ENCODE data around the gene ASIC3.
A peak's percentile ranks its signal among the peaks of the same experiment; 100 is the strongest.

ASIC3 gene

GRCh38 chr7:151070574-151070960 is 22.2 kb downstream of the ASIC3 start:
- DNase-seq (ENCODE audit: low read depth in 2 of 2) = no peak

GRCh38 chr7:151071032-151071866 is 22.9 kb downstream of the ASIC3 start:
- no peak for DNase-seq (ENCODE audit: low read depth in 2 of 2)

GRCh38 chr7:151073990-151074389 is 25.7 kb downstream of the ASIC3 start:
- DNase-seq (ENCODE audit: low read depth in 2 of 2) = no peak

GRCh38 chr7:151074817-151075661 is 26.7 kb downstream of the ASIC3 start:
- no peak for DNase-seq (ENCODE audit: low read depth in 2 of 2)

- DNase-seq (ENCODE audit: low read depth in 2 of 2) = no peak
These were observed 27.3 kb downstream of the ASIC3 start for GRCh38 chr7:151075662-151075971.

- DNase-seq (ENCODE audit: low read depth in 2 of 2) = no peak
These were observed 27.7 kb downstream of the ASIC3 start for GRCh38 chr7:151075978-151076426.

GRCh38 chr7:151076863-151077704 is 28.8 kb downstream of the ASIC3 start:
- DNase-seq (ENCODE audit: low read depth in 2 of 2) = no peak

- no peak for DNase-seq (ENCODE audit: low read depth in 2 of 2)
These were observed 29.4 kb downstream of the ASIC3 start for GRCh38 chr7:151077705-151078232.

- DNase-seq (ENCODE audit: low read depth in 2 of 2) = no peak
These were observed 30.1 kb downstream of the ASIC3 start for GRCh38 chr7:151078233-151079040.

GRCh38 chr7:151079199-151079910 is 31.0 kb downstream of the ASIC3 start:
- no peak for DNase-seq (ENCODE audit: low read depth in 2 of 2)

- DNase-seq (ENCODE audit: low read depth in 2 of 2) = no peak
These were observed 31.8 kb downstream of the ASIC3 start for GRCh38 chr7:151080067-151080521.

GRCh38 chr7:151080522-151081169 is 32.3 kb downstream of the ASIC3 start, which contains the start of gene FASTK:
TSS of gene FASTK (minus strand) at chr7:151080809. CDS start at chr7:151080766, 43 bp downstream.
- DNase-seq (ENCODE audit: low read depth in 2 of 2) = peak; percentile 81

- no peak for DNase-seq (ENCODE audit: low read depth in 2 of 2)
These were observed 33.1 kb downstream of the ASIC3 start for GRCh38 chr7:151081170-151082101.

- DNase-seq (ENCODE audit: low read depth in 2 of 2) = no peak
These were observed 34.1 kb downstream of the ASIC3 start for GRCh38 chr7:151082141-151083070.

GRCh38 chr7:151083071-151083823 is 34.9 kb downstream of the ASIC3 start, which contains the start of gene TMUB1:
TSS of gene TMUB1 (minus strand) at chr7:151083493. CDS start at chr7:151082563, 930 bp downstream.
- peak; percentile 74 to 81 for DNase-seq (ENCODE audit: low read depth in 2 of 2)

GRCh38 chr7:151083824-151084160 is 35.5 kb downstream of the ASIC3 start:
- no peak for DNase-seq (ENCODE audit: low read depth in 2 of 2)

- DNase-seq (ENCODE audit: low read depth in 2 of 2) = no peak
These were observed 37.0 kb downstream of the ASIC3 start for GRCh38 chr7:151085329-151085690.

Measured in stimulated activated CD8-positive, alpha-beta memory T cell treated with anti-CD3 and anti-CD28 coated beads, Interleukin-2, amount 100 ng/mL, for 48 hours (primary cell).